ENCODE data around the gene GDPD5. TPM values are rescaled to one million over a fixed set of nuclear protein-coding genes. Genes with fewer than 3 reads are reported as not detected.

GDPD5 gene
- total RNA-seq, 3 donors from 2014 or later (not counting 1 experiment from before 2014, with no cell fraction given) = 49.7 to 95.2 (median 60.2) TPM

GRCh38 chr11:75487365-75487764 is 38.4 kb downstream of the GDPD5 start:
- Histone ChIP-seq H3K4me3 (ENCODE audit: low read length) (no peak overlapping the region), H3K27me3 (ENCODE audit: control insufficient read depth, insufficient read depth, low read length) (no peaks in the 10 kb centered on the region), H3K27ac (ENCODE audit: low read length) (no peak overlapping the region), H3K36me3 (ENCODE audit: control insufficient read depth, insufficient read depth, low read length) (no peaks in the 10 kb centered on the region), H3K4me1 (ENCODE audit: control insufficient read depth, insufficient read depth, low read length) (peaks cover 7% of the 10 kb centered on the region), H3K9me3 (ENCODE audit: control insufficient read depth, insufficient read depth, low read length) (no peaks in the 10 kb centered on the region)
- Mint-ChIP-seq H3K4me3 (no peak overlapping the region), H3K9me3 (no peaks in the 10 kb centered on the region), H3K4me1 (peaks cover 5 to 6% of the 10 kb centered on the region in 2 donors), H3K27me3 (ENCODE audit: low read depth in 2 of 2) (no peaks in the 10 kb centered on the region), H3K36me3 (no peaks in the 10 kb centered on the region), H3K27ac (no peak overlapping the region)
- no peak for ATAC-seq
- TF ChIP-seq CTCF (IDR thresholded peaks at IDR 0.05) = no peak
- 81% methylated on average over 4 of the region's 4 CpGs for WGBS (ENCODE audit: insufficient coverage)
- intact Hi-C loops (cut with micrococcal nuclease) = no loop called here
- DNase-seq = no peak

GRCh38 chr11:75485742-75486141 is 40.0 kb downstream of the GDPD5 start:
- ATAC-seq (no peak), DNase-seq (no peak)
- no peak overlapping the region for H3K27ac ChIP-seq (ENCODE audit: low read length)
- H3K4me1 Mint-ChIP-seq = no peaks in the 10 kb centered on the region
- WGBS (ENCODE audit: insufficient coverage) = 95% methylated on average over 4 of the region's 4 CpGs
- no peak overlapping the region for H3K27ac Mint-ChIP-seq
- H3K4me3 ChIP-seq (ENCODE audit: low read length) = no peak overlapping the region
- no peaks in the 10 kb centered on the region for H3K27me3 ChIP-seq (ENCODE audit: control insufficient read depth, insufficient read depth, low read length)
- H3K36me3 Mint-ChIP-seq = no peaks in the 10 kb centered on the region
- H3K27me3 Mint-ChIP-seq (ENCODE audit: low read depth in 2 of 2) = no peaks in the 10 kb centered on the region
- TF ChIP-seq CTCF (IDR thresholded peaks at IDR 0.05) = no peak
- H3K4me1 ChIP-seq (ENCODE audit: control insufficient read depth, insufficient read depth, low read length) = no peaks in the 10 kb centered on the region
- H3K9me3 ChIP-seq (ENCODE audit: control insufficient read depth, insufficient read depth, low read length) = no peaks in the 10 kb centered on the region
- H3K36me3 ChIP-seq (ENCODE audit: control insufficient read depth, insufficient read depth, low read length) = no peaks in the 10 kb centered on the region
- H3K4me3 Mint-ChIP-seq = no peak overlapping the region
- intact Hi-C loops (cut with micrococcal nuclease) = no loop called here
- no peaks in the 10 kb centered on the region for H3K9me3 Mint-ChIP-seq

- no peaks in the 10 kb centered on the region for H3K4me1 Mint-ChIP-seq
- H3K4me1 ChIP-seq (ENCODE audit: control insufficient read depth, insufficient read depth, low read length) = no peaks in the 10 kb centered on the region
- H3K27me3 Mint-ChIP-seq (ENCODE audit: low read depth in 2 of 2) = no peaks in the 10 kb centered on the region
- no peaks in the 10 kb centered on the region for H3K9me3 ChIP-seq (ENCODE audit: control insufficient read depth, insufficient read depth, low read length)
- TF ChIP-seq CTCF (IDR thresholded peaks at IDR 0.05) = no peak
- no peak overlapping the region for H3K27ac Mint-ChIP-seq
- intact Hi-C loops (cut with micrococcal nuclease) = no loop called here
- H3K4me3 ChIP-seq (ENCODE audit: low read length) = no peak overlapping the region
- no peak for ATAC-seq
- no peaks in the 10 kb centered on the region for H3K36me3 Mint-ChIP-seq
- WGBS (ENCODE audit: insufficient coverage) = 97% methylated on average over 14 of the region's 14 CpGs
- no peak overlapping the region for H3K27ac ChIP-seq (ENCODE audit: low read length)
- H3K9me3 Mint-ChIP-seq = no peaks in the 10 kb centered on the region
- no peaks in the 10 kb centered on the region for H3K36me3 ChIP-seq (ENCODE audit: control insufficient read depth, insufficient read depth, low read length)
- H3K27me3 ChIP-seq (ENCODE audit: control insufficient read depth, insufficient read depth, low read length) = no peaks in the 10 kb centered on the region
- H3K4me3 Mint-ChIP-seq = no peak overlapping the region
- no peak for DNase-seq
Measured at GRCh38 chr11:75482931-75483469, 42.7 kb downstream of the GDPD5 start.

GRCh38 chr11:75481922-75482606 is 43.7 kb downstream of the GDPD5 start:
- Mint-ChIP-seq H3K27me3 (ENCODE audit: low read depth in 2 of 2) (no peaks in the 10 kb centered on the region), H3K36me3 (no peaks in the 10 kb centered on the region), H3K4me3 (no peak overlapping the region), H3K4me1 (no peaks in the 10 kb centered on the region), H3K27ac (no peak overlapping the region), H3K9me3 (no peaks in the 10 kb centered on the region)
- no peak overlapping the region for H3K4me3 ChIP-seq (ENCODE audit: low read length)
- H3K4me1 ChIP-seq (ENCODE audit: control insufficient read depth, insufficient read depth, low read length) = no peaks in the 10 kb centered on the region
- WGBS (ENCODE audit: insufficient coverage) = 87% methylated on average over 9 of the region's 12 CpGs
- no peak for ATAC-seq
- no peaks in the 10 kb centered on the region for H3K36me3 ChIP-seq (ENCODE audit: control insufficient read depth, insufficient read depth, low read length)
- TF ChIP-seq CTCF (IDR thresholded peaks at IDR 0.05) = no peak
- H3K9me3 ChIP-seq (ENCODE audit: control insufficient read depth, insufficient read depth, low read length) = no peaks in the 10 kb centered on the region
- H3K27ac ChIP-seq (ENCODE audit: low read length) = no peak overlapping the region
- intact Hi-C loops (cut with micrococcal nuclease) = no loop called here
- H3K27me3 ChIP-seq (ENCODE audit: control insufficient read depth, insufficient read depth, low read length) = no peaks in the 10 kb centered on the region
- DNase-seq = no peak

All from natural killer cell (primary cell).